PC-3 (cell line): ENCODE results near the gene ARSB.

ENCODE experiments used
- CTCF ChIP-seq: fragments of 300-600 bp; sonication (generic); conservative IDR thresholded peaks from 2 replicates; pipeline ENCODE4 v1.5.1; 2017; ENCODE audit warnings: antibody characterized with exemption, low read depth, mild to moderate bottlenecking, low read length
- EZH2 ChIP-seq: fragments of 300-600 bp; sonication (generic); IDR thresholded peaks from one replicate; pipeline ENCODE4 v1.6.1; 2017; ENCODE audit warnings: antibody characterized with exemption, mild to moderate bottlenecking, low read length; ENCODE audit not compliant: unreplicated experiment

GRCh38 chr5:78922879-78923621 is 62.1 kb downstream of the ARSB start:
- TF ChIP-seq CTCF (no peak), EZH2 (no peak)
